Measurements from ENCODE around the gene L3MBTL2. TPM values are rescaled to one million over a fixed set of nuclear protein-coding genes. Genes with fewer than 3 reads are reported as not detected.

The L3MBTL2 gene
- 17.8 to 20.0 TPM (median 19.2 TPM) in 5 replicates for total RNA-seq (2022; extraction: Qiagen RNA extraction; ENCODE audit: low read depth)

DNA sequence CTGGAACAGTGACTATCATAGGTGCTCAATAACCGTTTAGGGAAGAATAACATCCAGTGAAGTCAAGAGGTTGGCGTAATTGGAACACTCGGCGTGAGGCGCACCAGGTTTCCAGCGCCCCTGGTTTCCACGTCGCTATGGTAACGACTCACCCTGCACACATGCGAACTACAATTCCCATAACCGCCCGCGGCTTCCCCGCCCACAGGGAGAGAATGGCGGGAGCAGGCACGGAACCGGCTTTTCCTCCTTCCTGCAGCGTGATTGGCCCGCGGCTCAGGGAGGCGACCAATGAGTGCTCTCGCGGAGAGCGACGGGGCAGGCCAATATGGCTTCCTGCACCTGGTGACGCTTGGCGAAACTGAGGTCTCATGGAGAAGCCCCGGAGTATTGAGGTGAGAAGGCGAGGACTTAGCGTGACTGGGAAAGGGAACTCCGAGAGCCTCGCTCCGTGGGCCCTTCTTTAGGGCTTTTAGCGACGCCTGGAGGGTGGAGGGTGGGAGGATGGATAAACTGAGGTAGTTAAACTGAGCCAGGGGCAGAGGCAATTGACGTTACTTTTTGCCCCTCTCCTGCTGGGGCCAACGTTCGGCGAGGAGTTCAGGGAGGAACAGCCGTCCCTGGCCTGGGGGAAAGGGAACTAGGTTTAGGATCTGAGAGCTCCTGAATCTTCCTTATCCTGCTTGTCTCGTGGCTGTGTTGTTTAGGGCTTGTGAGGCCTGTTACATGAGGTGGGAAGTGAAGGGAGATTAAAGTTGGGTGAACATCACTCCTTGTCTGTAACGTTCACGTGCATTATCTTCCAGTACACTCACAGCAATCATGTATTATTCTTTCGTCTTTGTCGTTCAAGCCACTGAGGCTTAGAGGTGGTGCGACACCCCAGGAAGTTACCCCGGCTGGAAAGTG is at the start of gene L3MBTL2:
L3MBTL2 (plus strand) TSS at position 321 of the 909 bp plus-strand sequence; CDS start at position 372, 51 bp downstream.

DNA sequence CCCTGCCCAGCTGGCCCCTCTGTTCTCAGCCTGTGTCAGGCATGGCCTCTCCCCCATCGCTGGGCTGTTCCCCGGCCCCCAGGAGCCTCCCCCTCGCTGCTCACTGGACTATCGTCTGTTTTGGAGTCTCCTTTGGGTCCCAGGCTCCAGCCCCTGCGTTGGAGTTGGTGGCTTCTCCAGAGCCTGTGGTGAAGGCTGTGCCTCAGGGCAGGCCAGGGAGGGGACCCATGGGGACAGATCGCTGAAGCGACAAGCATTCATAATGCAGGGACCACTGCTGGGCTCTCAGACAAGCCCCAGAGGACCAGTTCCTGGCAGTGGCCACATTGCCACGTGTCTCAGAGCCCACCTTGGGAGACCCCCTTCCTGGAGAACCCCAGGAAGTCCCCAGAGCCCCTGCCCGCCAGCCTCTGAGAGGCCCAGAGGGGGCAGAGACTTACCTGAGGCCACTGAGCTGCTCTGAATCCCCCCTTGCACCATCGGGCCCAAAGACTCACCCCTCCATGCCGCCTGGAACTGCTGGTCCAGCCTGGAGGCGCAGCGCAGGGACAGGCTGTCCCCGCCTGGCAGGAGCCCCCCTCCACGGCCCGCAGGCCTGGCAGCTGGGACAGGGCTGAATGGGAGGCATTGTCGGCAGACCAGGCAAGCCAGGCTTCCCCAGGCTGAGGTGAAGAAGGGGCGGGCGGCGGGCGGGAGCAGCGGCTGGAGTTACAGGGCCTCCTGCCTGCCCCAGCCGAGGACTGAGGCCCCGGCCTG is 35.4 kb downstream of the L3MBTL2 start, which contains the start of gene CHADL:
CHADL (minus strand) TSS at position 555 of the 756 bp plus-strand sequence; CDS start at position 505, 50 bp downstream.

Other genes with a start within 250 kb of the L3MBTL2 start
- 19.6 to 27.2 TPM (median 23.9 TPM) in 5 replicates for gene EP300, start 112.7 kb upstream of the L3MBTL2 start, total RNA-seq (2022; extraction: Qiagen RNA extraction; ENCODE audit: low read depth)
- 0.05 TPM in 1 of 5 replicates, not detected in the others for gene CHADL, start 35.6 kb downstream of the L3MBTL2 start, total RNA-seq (2022; extraction: Qiagen RNA extraction; ENCODE audit: low read depth)
- 84.6 to 113 TPM (median 98.1 TPM) in 5 replicates for gene RANGAP1, start 80.9 kb downstream of the L3MBTL2 start, total RNA-seq (2022; extraction: Qiagen RNA extraction; ENCODE audit: low read depth)
- gene ZC3H7B, start 96.2 kb downstream of the L3MBTL2 start, total RNA-seq (2022; extraction: Qiagen RNA extraction; ENCODE audit: low read depth) = 22.2 to 28.5 TPM (median 26.2 TPM) in 5 replicates
- gene TEF, start 176.6 kb downstream of the L3MBTL2 start, total RNA-seq (2022; extraction: Qiagen RNA extraction; ENCODE audit: low read depth) = 0.78 to 1.6 TPM (median 1.0 TPM) in 5 replicates
- gene TOB2, start 241.5 kb downstream of the L3MBTL2 start, total RNA-seq (2022; extraction: Qiagen RNA extraction; ENCODE audit: low read depth) = 21.0 to 25.7 TPM (median 23.5 TPM) in 5 replicates